ENCODE measurements around the gene GPR153.

- TF ChIP-seq CTCF (IDR thresholded peaks at IDR 0.05) (no peak), POLR2A (IDR thresholded peaks at IDR 0.05) (no peak)
These were observed 37.3 kb downstream of the GPR153 start for GRCh38 chr1:6223617-6224016.
